ENCODE measurements around the gene NDUFAF3. TPM values are rescaled to one million over a fixed set of nuclear protein-coding genes. Genes with fewer than 3 reads are reported as not detected.

The NDUFAF3 gene
- total and polyA plus RNA-seq, 2 donors (not counting 3 experiments of a cell fraction or from before 2014, with no cell fraction given), result 91.1 to 91.4 TPM

- dilution Hi-C loops (cut with MboI; ENCODE audit: extremely low pct_ligation_motif_present, low sequenced_read_pairs) (no loop called here), intact Hi-C loops (cut with micrococcal nuclease) (no loop called here)
- ChIA-PET POLR2A (no interaction called here), CTCF (no interaction called here)
- H3K4me1 ChIP-seq (ENCODE audit: control insufficient read depth, extremely low read depth, insufficient read depth, low read length), result no peaks in the 10 kb centered on the region
- H4K20me1 ChIP-seq (replicated peaks; ENCODE audit: control insufficient read depth, extremely low read depth, insufficient read depth, low read length), result no peaks in the 10 kb centered on the region
- no peak overlapping the region for H2AFZ ChIP-seq (ENCODE audit: low read depth, low read length)
- no peaks in the 10 kb centered on the region for H3K9me3 ChIP-seq (replicated peaks; ENCODE audit: control insufficient read depth, insufficient read depth, low read length)
- H3K9ac ChIP-seq (replicated peaks; ENCODE audit: extremely low read depth, insufficient read depth, low read length), result no peak overlapping the region
- no peak for FAIRE-seq
- peaks cover 5% of the 10 kb centered on the region for H3K79me2 ChIP-seq (ENCODE audit: control insufficient read depth, insufficient read depth, low read length)
- H3K9me1 ChIP-seq (replicated peaks; ENCODE audit: control insufficient read depth, extremely low read depth, insufficient read depth, low read length), result peaks cover 2% of the 10 kb centered on the region
- TF ChIP-seq EZH2 (IDR thresholded peaks at IDR 0.05; ENCODE audit: borderline replicate concordance, low read depth, low read length, severe bottlenecking) (no peak), POLR2AphosphoS5 (IDR thresholded peaks at IDR 0.05; ENCODE audit: insufficient read depth, low read depth, low read length) (no peak), MYC (IDR thresholded peaks at IDR 0.05; ENCODE audit: low read depth, low read length) (no peak), FOS (IDR thresholded peaks at IDR 0.05; ENCODE audit: borderline replicate concordance, insufficient read depth, low read length) (no peak), MAX (IDR thresholded peaks at IDR 0.05; ENCODE audit: insufficient read depth, insufficient read length) (no peak), POLR2A (IDR thresholded peaks at IDR 0.05; ENCODE audit: low read depth, low read length) (no peak), JUN (IDR thresholded peaks at IDR 0.05; ENCODE audit: borderline replicate concordance, insufficient read depth, insufficient read length, low read depth) (no peak), GATA2 (IDR thresholded peaks at IDR 0.05; ENCODE audit: insufficient read depth, insufficient read length, low read depth, low read length) (no peak)
- TF ChIP-seq, protein P1, sequence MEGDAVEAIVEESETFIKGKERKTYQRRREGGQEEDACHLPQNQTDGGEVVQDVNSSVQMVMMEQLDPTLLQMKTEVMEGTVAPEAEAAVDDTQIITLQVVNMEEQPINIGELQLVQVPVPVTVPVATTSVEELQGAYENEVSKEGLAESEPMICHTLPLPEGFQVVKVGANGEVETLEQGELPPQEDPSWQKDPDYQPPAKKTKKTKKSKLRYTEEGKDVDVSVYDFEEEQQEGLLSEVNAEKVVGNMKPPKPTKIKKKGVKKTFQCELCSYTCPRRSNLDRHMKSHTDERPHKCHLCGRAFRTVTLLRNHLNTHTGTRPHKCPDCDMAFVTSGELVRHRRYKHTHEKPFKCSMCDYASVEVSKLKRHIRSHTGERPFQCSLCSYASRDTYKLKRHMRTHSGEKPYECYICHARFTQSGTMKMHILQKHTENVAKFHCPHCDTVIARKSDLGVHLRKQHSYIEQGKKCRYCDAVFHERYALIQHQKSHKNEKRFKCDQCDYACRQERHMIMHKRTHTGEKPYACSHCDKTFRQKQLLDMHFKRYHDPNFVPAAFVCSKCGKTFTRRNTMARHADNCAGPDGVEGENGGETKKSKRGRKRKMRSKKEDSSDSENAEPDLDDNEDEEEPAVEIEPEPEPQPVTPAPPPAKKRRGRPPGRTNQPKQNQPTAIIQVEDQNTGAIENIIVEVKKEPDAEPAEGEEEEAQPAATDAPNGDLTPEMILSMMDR (IDR thresholded peaks at IDR 0.05; ENCODE audit: extremely low read depth in 1 of 2, insufficient read depth in 1 of 2, low read depth in 1 of 2, low read length in 2 of 2), result no peak
- no TSS peak for BruUV-seq (replicated peaks)
- H3K4me2 ChIP-seq (ENCODE audit: insufficient read depth, low read length), result no peak overlapping the region
- DNase-seq (ENCODE audit: low read depth, low spot score), result no peak
- no peaks in the 10 kb centered on the region for H3K27me3 ChIP-seq (ENCODE audit: control insufficient read depth in 2 of 2, insufficient read depth in 2 of 2, low read length in 2 of 2)
- H3K36me3 ChIP-seq (ENCODE audit: control insufficient read depth in 2 of 2, extremely low read depth in 1 of 2, insufficient read depth in 2 of 2, low read length in 2 of 2), result peaks cover 14 to 20% of the 10 kb centered on the region in 2 experiments
- no peak overlapping the region for H3K4me3 ChIP-seq (replicated peaks in 1 of 3; ENCODE audit: insufficient read depth in 1 of 3, low read depth in 1 of 3, low read length in 3 of 3)
- H3K27ac ChIP-seq (ENCODE audit: insufficient read depth, low read depth, low read length), result no peak overlapping the region
These were observed 32.5 kb downstream of the NDUFAF3 start for GRCh38 chr3:49054344-49054862.
